Hematopoietic multipotent progenitor cell treated with erythropoietin and hydrocortisone succinate and interleukin-3 and kit ligand, for 8 days (in vitro differentiated cells): ENCODE measurements around the gene SHANK2.
"Not testable (repeated sequence)": the region's sequence is repeated elsewhere in the genome, so short reads cannot be mapped to it uniquely, and the experiment has no call there.

Experiments used
- DNase-seq: peaks from one replicate; pipeline ENCODE4 v3.0.0-alpha.2; 2015

Gene SHANK2

GRCh38 chr11:71242391-71242790 is 10.0 kb downstream of the SHANK2 start:
- no peak for DNase-seq

GRCh38 chr11:71241721-71242259 is 10.6 kb downstream of the SHANK2 start:
- no peak for DNase-seq

GRCh38 chr11:71240865-71241691 is 11.3 kb downstream of the SHANK2 start:
- DNase-seq, result no peak

GRCh38 chr11:71240061-71240690 is 12.2 kb downstream of the SHANK2 start:
- no peak for DNase-seq

GRCh38 chr11:71239581-71239980 is 12.8 kb downstream of the SHANK2 start:
- no peak for DNase-seq

- no peak for DNase-seq
Observed at GRCh38 chr11:71238941-71239340, 13.4 kb downstream of the SHANK2 start.

- no peak for DNase-seq
Observed at GRCh38 chr11:71238285-71238875, 14.0 kb downstream of the SHANK2 start.

GRCh38 chr11:71237853-71238252 is 14.5 kb downstream of the SHANK2 start:
- no peak for DNase-seq

GRCh38 chr11:71236836-71237475 is 15.4 kb downstream of the SHANK2 start:
- no peak for DNase-seq

GRCh38 chr11:71235719-71236118 is 16.7 kb downstream of the SHANK2 start:
- no peak for DNase-seq

GRCh38 chr11:71233896-71234852 is 18.2 kb downstream of the SHANK2 start:
- DNase-seq, result not testable (repeated sequence)

GRCh38 chr11:71232364-71232763 is 20.0 kb downstream of the SHANK2 start:
- DNase-seq, result no peak

GRCh38 chr11:71228961-71229360 is 23.4 kb downstream of the SHANK2 start:
- no peak for DNase-seq

GRCh38 chr11:71227058-71227659 is 25.2 kb downstream of the SHANK2 start:
- DNase-seq, result no peak

- DNase-seq, result no peak
Observed at GRCh38 chr11:71223671-71224660, 28.4 kb downstream of the SHANK2 start.

- no peak for DNase-seq
Observed at GRCh38 chr11:71223081-71223405, 29.3 kb downstream of the SHANK2 start.

GRCh38 chr11:71222318-71223080 is 29.9 kb downstream of the SHANK2 start:
- DNase-seq, result no peak

GRCh38 chr11:71221821-71222220 is 30.6 kb downstream of the SHANK2 start:
- no peak for DNase-seq

- DNase-seq, result no peak
Observed at GRCh38 chr11:71221201-71221600, 31.2 kb downstream of the SHANK2 start.
